OCI-LY7 (cell line): ENCODE data around the gene PAEP.

ENCODE experiments used
- CTCF ChIP-seq: fragments of 200-600 bp; sonication (generic); conservative IDR thresholded peaks from 2 replicates; pipeline ENCODE4 v1.5.1; 2014; ENCODE audit warnings: mild to moderate bottlenecking, antibody characterized with exemption, low read length, moderate library complexity, mixed read lengths
- EZH2phosphoT487 ChIP-seq: fragments of 200-600 bp; sonication (generic); IDR thresholded peaks from 2 replicates; pipeline ENCODE4 v1.6.1; 2018; ENCODE audit warnings: low read depth, borderline replicate concordance, mild to moderate bottlenecking, mixed run types, antibody characterized with exemption, low read length, moderate library complexity, mixed read lengths

- TF ChIP-seq CTCF (no peak), EZH2phosphoT487 (no peak)
Measured at GRCh38 chr9:135605238-135605781, 43.8 kb downstream of the PAEP start.
